PFSK-1 (cell line): ENCODE data around the gene PLCH2. TPM values are rescaled to one million over a fixed set of nuclear protein-coding genes. Genes with fewer than 3 reads are reported as not detected.

Source experiments
- FOXP2 ChIP-seq: optimal IDR thresholded peaks from 2 replicates; pipeline ENCODE3; 2011; ENCODE audit warnings: borderline replicate concordance, control low read depth, inconsistent platforms; ENCODE audit not compliant: insufficient read depth; ENCODE audit errors: extremely low read length, extremely low read depth
- POLR2AphosphoS5 ChIP-seq: IDR thresholded peaks from 2 replicates; pipeline ENCODE4 v1.6.1; 2012; ENCODE audit warnings: low read depth, mild to moderate bottlenecking, control low read depth, low read length, moderate library complexity
- REST ChIP-seq, 2 experiments: IDR thresholded peaks; 2 replicates each; pipeline versions ENCODE4 v1.6.1 to v1.8.0; 2011 to 2012; ENCODE audit warnings: low read depth in 2 of 2, low read length in 2 of 2, control low read depth in 1 of 2, inconsistent platforms in 1 of 2, mild to moderate bottlenecking in 1 of 2, moderate library complexity in 1 of 2; ENCODE audit not compliant: insufficient read depth in 1 of 2
- SIN3A ChIP-seq: IDR thresholded peaks from 2 replicates; pipeline ENCODE4 v1.6.1; 2012; ENCODE audit warnings: mild to moderate bottlenecking, low read length, moderate library complexity, borderline replicate concordance; ENCODE audit not compliant: insufficient read depth
- TAF1 ChIP-seq: IDR thresholded peaks from 2 replicates; pipeline ENCODE4 v1.6.1; 2012; ENCODE audit warnings: low read length, control low read depth, borderline replicate concordance; ENCODE audit not compliant: insufficient read depth
- polyA plus RNA-seq: library from polyadenylated mRNA; unstranded; fragments of >200 nt; gene quantifications from one replicate; pipeline ENCODE4 v1.2.1, GENCODE V29; 2012; ENCODE audit warnings: low read depth, missing spikeins; ENCODE audit not compliant: insufficient read length

The PLCH2 gene
- 0.23 TPM for polyA plus RNA-seq

GRCh38 chr1:2476061-2476999, at the start of gene PLCH2:
PLCH2 (plus strand) TSS chr1:2476289; CDS start chr1:2476589, 300 bp downstream.
- TF ChIP-seq FOXP2 = no peak
- TF ChIP-seq TAF1 = no peak
- TF ChIP-seq REST (IDR thresholded peaks at IDR 0.05; ENCODE audit: insufficient read depth in 1 of 2, low read depth in 2 of 2, low read length in 2 of 2) = no peak
- no peak for TF ChIP-seq POLR2AphosphoS5
- TF ChIP-seq SIN3A = no peak

GRCh38 chr1:2426540-2426939, 49.5 kb upstream of the PLCH2 start:
- TF ChIP-seq TAF1 (no peak), REST (IDR thresholded peaks at IDR 0.05; ENCODE audit: insufficient read depth in 1 of 2, low read depth in 2 of 2, low read length in 2 of 2) (no peak), FOXP2 (no peak), SIN3A (no peak), POLR2AphosphoS5 (no peak)

- TF ChIP-seq FOXP2 (no peak), REST (IDR thresholded peaks at IDR 0.05; ENCODE audit: insufficient read depth in 1 of 2, low read depth in 2 of 2, low read length in 2 of 2) (no peak), POLR2AphosphoS5 (no peak), TAF1 (no peak), SIN3A (no peak)
Observed at GRCh38 chr1:2427051-2427450, 49.0 kb upstream of the PLCH2 start.

GRCh38 chr1:2427976-2428375, 48.1 kb upstream of the PLCH2 start:
- no peak for TF ChIP-seq SIN3A
- no peak for TF ChIP-seq POLR2AphosphoS5
- TF ChIP-seq TAF1 = no peak
- no peak for TF ChIP-seq FOXP2
- TF ChIP-seq REST (IDR thresholded peaks at IDR 0.05; ENCODE audit: insufficient read depth in 1 of 2, low read depth in 2 of 2, low read length in 2 of 2) = no peak
